GM12878 (cell line): ENCODE results near the gene PCTP. TPM values are rescaled to one million over a fixed set of nuclear protein-coding genes. Genes with fewer than 3 reads are reported as not detected.

Source experiments
- ATAC-seq: fragments of 200-7000 bp; cut with Tn5 transposase; 3 replicates; pipeline ENCODE4 v1.9.1; 2020; ENCODE audit warnings: mild to moderate bottlenecking, moderate library complexity
- BruUV-seq: library from RNA; stranded (reverse); fragments of 400-500 nt; replicated peaks from 2 replicates; lab custom pipeline; 2021; lab: Mats Ljungman, UMichigan
- CTCF ChIA-PET: fragments of 300-600 bp; sonication (Branson Sonifier 250); formaldehyde crosslinking; extraction: SDS; loops from one replicate; lab custom pipeline; 2021; ENCODE audit warnings: inconsistent platforms; lab: Yijun Ruan, JAX
- POLR2A ChIA-PET: fragments of 350-600 bp; formaldehyde crosslinking; extraction: SDS; loops from one replicate; lab custom pipeline; 2021; ENCODE audit warnings: inconsistent platforms; lab: Charles Lee
- RAD21 ChIA-PET: fragments of 300-600 bp; sonication (Branson Sonifier 250); formaldehyde crosslinking; loops from one replicate; lab custom pipeline; 2023; ENCODE audit warnings: antibody characterized with exemption; ENCODE audit not compliant: unreplicated experiment; lab: Charles Lee
- SMC1A ChIA-PET: fragments of 300-600 bp; sonication (Branson Sonifier 250); formaldehyde crosslinking; loops from one replicate; lab custom pipeline; 2023; ENCODE audit not compliant: unreplicated experiment, uncharacterized antibody; lab: Charles Lee
- DNase-seq: peaks from one replicate; pipeline ENCODE4 v3.0.0-alpha.2; 2011; ENCODE audit warnings: low read depth, low spot score
- FAIRE-seq: peaks from 3 replicates; lab custom pipeline; 2011; peaks lifted over from hg19 to GRCh38; lab: Jason Lieb, UNC
- H2AFZ ChIP-seq: 2 replicates; pipeline ENCODE4 v1.6.0; 2011; ENCODE audit warnings: low read depth, low read length, control low read depth; ENCODE audit not compliant: control insufficient read depth
- H3K27ac ChIP-seq: 2 replicates; pipeline ENCODE4 v1.5.1; 2011; ENCODE audit warnings: control low read depth; ENCODE audit not compliant: control insufficient read depth, insufficient read depth
- H3K27me3 ChIP-seq, 2 experiments: replicated peaks in 1 of 2; 2 replicates each; pipeline versions ENCODE4 v1.6.0 to v1.6.1; 2011; ENCODE audit warnings: low read length in 1 of 2; ENCODE audit not compliant: control insufficient read depth in 2 of 2, insufficient read depth in 2 of 2
- H3K36me3 ChIP-seq, 2 experiments: 2 replicates each; pipeline ENCODE4 v1.5.1; 2011; ENCODE audit warnings: low read length in 1 of 2; ENCODE audit not compliant: control insufficient read depth in 2 of 2, insufficient read depth in 2 of 2
- H3K4me1 ChIP-seq: 2 replicates; pipeline ENCODE4 v1.6.1; 2011; ENCODE audit warnings: mild to moderate bottlenecking, low read length, moderate library complexity, mixed read lengths; ENCODE audit not compliant: control insufficient read depth, insufficient read depth
- H3K4me2 ChIP-seq: 2 replicates; pipeline ENCODE4 v1.6.0; 2011; ENCODE audit warnings: control low read depth; ENCODE audit not compliant: control insufficient read depth, insufficient read depth
- H3K4me3 ChIP-seq: fragments of 200-600 bp; sonication (generic); 2 replicates; pipeline ENCODE4 v1.5.1; 2016
- H3K79me2 ChIP-seq: 2 replicates; pipeline ENCODE4 v1.6.0; 2011; ENCODE audit warnings: low read length; ENCODE audit not compliant: control insufficient read depth, insufficient read depth
- H3K9ac ChIP-seq: 2 replicates; pipeline ENCODE4 v1.8.0; 2011; ENCODE audit warnings: low read length, control low read depth, mixed read lengths; ENCODE audit not compliant: control insufficient read depth, insufficient read depth
- H3K9me3 ChIP-seq: replicated peaks from 3 replicates; pipeline ENCODE4 v1.5.1; 2011; ENCODE audit warnings: mild to moderate bottlenecking, low read length; ENCODE audit not compliant: control insufficient read depth, insufficient read depth
- H4K20me1 ChIP-seq: 2 replicates; pipeline ENCODE4 v1.6.0; 2011; ENCODE audit not compliant: control insufficient read depth, insufficient read depth
- BMI1 ChIP-seq: fragments of 450-650 bp; IDR thresholded peaks from 2 replicates; pipeline ENCODE4 v1.6.1; 2016; ENCODE audit warnings: mild to moderate bottlenecking, moderate library complexity, borderline replicate concordance
- IRF4 ChIP-seq: IDR thresholded peaks from 2 replicates; pipeline ENCODE4 v1.6.1; 2011; ENCODE audit warnings: low read depth, low read length
- NBN ChIP-seq: fragments of 450-650 bp; IDR thresholded peaks from 2 replicates; pipeline ENCODE4 v1.6.1; 2016
- RAD51 ChIP-seq: fragments of 450-650 bp; IDR thresholded peaks from 2 replicates; pipeline ENCODE4 v1.6.1; 2016; ENCODE audit warnings: moderate library complexity, mild to moderate bottlenecking, inconsistent platforms
- SIN3A ChIP-seq: IDR thresholded peaks from 2 replicates; pipeline ENCODE4 v1.6.1; 2012; ENCODE audit warnings: low read depth, low read length, improper control_type of control experiment
- SREBF2 ChIP-seq: IDR thresholded peaks from 2 replicates; pipeline ENCODE4 v1.6.1; 2012; ENCODE audit warnings: mild to moderate bottlenecking, low read length
- TCF12 ChIP-seq: IDR thresholded peaks from 2 replicates; pipeline ENCODE4 v1.6.1; 2011; ENCODE audit warnings: low read depth, mild to moderate bottlenecking, low read length
- ZBTB40 ChIP-seq: fragments of 450-650 bp; IDR thresholded peaks from 2 replicates; pipeline ENCODE4 v1.6.1; 2016; ENCODE audit warnings: mild to moderate bottlenecking, moderate library complexity, borderline replicate concordance
- ZZZ3 ChIP-seq: IDR thresholded peaks from 2 replicates; pipeline ENCODE4 v1.6.1; 2011; ENCODE audit warnings: low read depth; ENCODE audit not compliant: control insufficient read depth, insufficient read length
- WGBS: methylation state at CpG from one replicate; pipeline ENCODE4 v1.1.6; 2016; ENCODE audit warnings: low lambda C conversion rate; ENCODE audit not compliant: insufficient replicate concordance, insufficient coverage; ENCODE audit errors: missing lambda C conversion rate; 5-methylcytosine and 5-hydroxymethylcytosine counted together
- in situ Hi-C: fragments of 300-500 bp; cut with MboI; formaldehyde crosslinking; loops from 9 replicates; pipeline ENCODE4 v1.14.3; 2018; ENCODE audit warnings: mixed read lengths
- intact Hi-C: fragments of 100-400 bp; cut with micrococcal nuclease; formaldehyde crosslinking; loops from one replicate; pipeline ENCODE4 v1.14.2; 2022; ENCODE audit not compliant: unreplicated experiment
- polyA plus RNA-seq, 11 experiments: library from polyadenylated mRNA; depleted of rRNA in 4 of 11; unstranded in 6 of 11; stranded (reverse) in 5 of 11; fragments of >200 nt; fragmentation: Nextera tagmentation in 4 of 11; fragmentation: Illumina TruSeq in 1 of 11; extraction: Ambion mirVana in 4 of 11; extraction: Trizol in 1 of 11; gene quantifications; 1 replicate in 1 of 11; 2 replicates in 10 of 11; pipeline versions ENCODE4 v1.2.1 to v1.2.3, GENCODE V29; 2011 to 2016; ENCODE audit warnings: inconsistent platforms in 2 of 11, missing spikeins in 2 of 11, low read depth in 1 of 11
- total RNA-seq, 4 experiments: library from RNA; depleted of rRNA in 3 of 4; stranded (reverse); fragments of >200 nt in 3 of 4; fragmentation: Illumina TruSeq in 1 of 4; extraction: Trizol in 1 of 4; gene quantifications; 2 replicates each; pipeline versions ENCODE4 v1.2.1 to v1.2.3, GENCODE V29; 2013 to 2021

PCTP gene
- total and polyA plus RNA-seq, 10 of the 15 experiments (the other 5 are each of a cell fraction or from before 2014, with no cell fraction given) = 1.4 to 26.8 (median 3.7) TPM

GRCh38 chr17:55726440-55726839 is 24.4 kb upstream of the PCTP start:
- CTCF ChIA-PET = interaction anchor here (0.9 kb wide), 1 partner anchor 34 kb away, joined by 3 read pairs; no protein-coding TSS in a partner anchor
- no peak overlapping the region for H3K4me2 ChIP-seq
- no peak overlapping the region for H3K27ac ChIP-seq
- no peak overlapping the region for H3K9ac ChIP-seq
- no peaks in the 10 kb centered on the region for H3K36me3 ChIP-seq
- H3K9me3 ChIP-seq = no peaks in the 10 kb centered on the region
- DNase-seq (no peak), ATAC-seq (no peak), FAIRE-seq (no peak)
- BruUV-seq = no TSS peak
- no peak overlapping the region for H2AFZ ChIP-seq
- H3K79me2 ChIP-seq = no peaks in the 10 kb centered on the region
- POLR2A ChIA-PET = no interaction called here
- intact Hi-C loops = no loop called here
- in situ Hi-C loops = no loop called here
- SMC1A ChIA-PET = no interaction called here
- no peaks in the 10 kb centered on the region for H4K20me1 ChIP-seq
- no peaks in the 10 kb centered on the region for H3K4me1 ChIP-seq
- RAD21 ChIA-PET = no interaction called here
- TF ChIP-seq ZBTB40 = no peak
- no peak for TF ChIP-seq IRF4
- no peak for TF ChIP-seq TCF12
- no peak for TF ChIP-seq ZZZ3
- no peak for TF ChIP-seq NBN
- no peak for TF ChIP-seq RAD51
- TF ChIP-seq SREBF2 = no peak
- no peak for TF ChIP-seq BMI1
- no peak for TF ChIP-seq SIN3A
- WGBS = 12% methylated on average over 2 of the region's 2 CpGs
- H3K4me3 ChIP-seq = no peak overlapping the region
- H3K27me3 ChIP-seq = no peaks in the 10 kb centered on the region; a peak in 2 of 4 replicates
